T-helper 1 cell treated with Interleukin-12 subunit alpha and Interleukin-12 subunit beta and Interleukin-4 antibody, amounts not matched to agents 30 μg/mL and 1 μg/mL, for 36 hours (primary cell): ENCODE measurements around the gene PCBP4.

Experiments used
- H3K27ac Mint-ChIP-seq: one replicate; pipeline ENCODE4 v1.8.0; 2021; ENCODE audit warnings: mild to moderate bottlenecking, mixed read lengths
- H3K27me3 Mint-ChIP-seq: one replicate; pipeline ENCODE4 v1.8.0; 2021; ENCODE audit warnings: low read depth, mixed read lengths
- H3K36me3 Mint-ChIP-seq: one replicate; pipeline ENCODE4 v1.8.0; 2021; ENCODE audit warnings: low read depth, mixed read lengths
- H3K4me1 Mint-ChIP-seq: one replicate; pipeline ENCODE4 v1.8.0; 2021; ENCODE audit warnings: low read depth, mixed read lengths
- H3K4me3 Mint-ChIP-seq: one replicate; pipeline ENCODE4 v1.8.0; 2021; ENCODE audit warnings: mild to moderate bottlenecking, moderate library complexity, mixed read lengths
- H3K9me3 Mint-ChIP-seq: one replicate; pipeline ENCODE4 v1.8.0; 2021; ENCODE audit warnings: mixed read lengths

The PCBP4 gene

DNA sequence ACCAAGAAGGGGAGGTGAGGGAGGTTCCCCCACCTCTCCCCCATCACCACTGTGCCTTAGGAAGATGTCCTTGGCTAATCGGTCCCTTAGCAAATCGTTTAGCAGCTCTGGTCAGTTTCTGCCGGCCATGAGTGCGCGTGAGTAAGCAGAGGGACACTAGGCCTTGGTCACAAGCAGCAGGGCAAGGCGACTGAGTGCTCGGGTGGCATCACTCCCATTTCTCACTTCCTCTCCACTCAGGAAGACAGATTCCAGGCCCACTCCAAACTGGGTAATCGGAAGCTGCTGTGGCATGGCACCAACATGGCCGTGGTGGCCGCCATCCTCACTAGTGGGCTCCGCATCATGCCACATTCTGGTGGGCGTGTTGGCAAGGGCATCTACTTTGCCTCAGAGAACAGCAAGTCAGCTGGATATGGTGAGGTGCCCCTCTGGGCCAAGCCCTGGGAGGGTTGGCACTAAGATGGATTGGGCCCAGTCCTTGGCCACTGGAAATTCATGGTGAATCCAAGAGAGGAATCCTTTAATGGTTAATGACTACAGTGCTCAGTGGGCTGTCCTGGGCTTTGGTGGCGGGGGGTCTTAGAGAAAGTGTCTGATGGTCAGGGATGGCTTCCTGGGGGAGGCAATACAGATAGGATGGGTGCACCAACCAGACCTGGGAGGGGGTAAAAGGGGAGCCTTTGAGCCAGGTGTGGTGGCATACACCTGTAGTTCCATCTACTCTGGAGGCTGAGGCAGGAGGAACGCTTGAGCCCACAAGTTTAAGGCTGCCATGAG, 21.1 kb downstream of the PCBP4 start:
- H3K4me1 Mint-ChIP-seq = peaks cover 10% of the 10 kb centered on the region
- no peak overlapping the region for H3K27ac Mint-ChIP-seq
- H3K27me3 Mint-ChIP-seq = peaks cover 4% of the 10 kb centered on the region
- no peaks in the 10 kb centered on the region for H3K36me3 Mint-ChIP-seq
- no peak overlapping the region for H3K4me3 Mint-ChIP-seq
- no peaks in the 10 kb centered on the region for H3K9me3 Mint-ChIP-seq

GRCh38 chr3:51945031-51945840, 22.0 kb downstream of the PCBP4 start:
- Mint-ChIP-seq H3K36me3 (peaks cover 3% of the 10 kb centered on the region), H3K27ac (no peak overlapping the region), H3K27me3 (no peaks in the 10 kb centered on the region), H3K4me1 (peaks cover 18% of the 10 kb centered on the region), H3K4me3 (no peak overlapping the region), H3K9me3 (no peaks in the 10 kb centered on the region)

GRCh38 chr3:51944451-51945021, 22.7 kb downstream of the PCBP4 start:
- Mint-ChIP-seq H3K4me3 (no peak overlapping the region), H3K27ac (no peak overlapping the region), H3K36me3 (peaks cover 3% of the 10 kb centered on the region), H3K27me3 (no peaks in the 10 kb centered on the region), H3K4me1 (peaks cover 20% of the 10 kb centered on the region), H3K9me3 (no peaks in the 10 kb centered on the region)

- Mint-ChIP-seq H3K9me3 (no peaks in the 10 kb centered on the region), H3K4me3 (no peak overlapping the region), H3K4me1 (peaks cover 23% of the 10 kb centered on the region), H3K36me3 (peaks cover 3% of the 10 kb centered on the region), H3K27me3 (no peaks in the 10 kb centered on the region), H3K27ac (peak overlapping the region; percentile 20)
Measured at GRCh38 chr3:51943451-51944391, 23.5 kb downstream of the PCBP4 start.

DNA sequence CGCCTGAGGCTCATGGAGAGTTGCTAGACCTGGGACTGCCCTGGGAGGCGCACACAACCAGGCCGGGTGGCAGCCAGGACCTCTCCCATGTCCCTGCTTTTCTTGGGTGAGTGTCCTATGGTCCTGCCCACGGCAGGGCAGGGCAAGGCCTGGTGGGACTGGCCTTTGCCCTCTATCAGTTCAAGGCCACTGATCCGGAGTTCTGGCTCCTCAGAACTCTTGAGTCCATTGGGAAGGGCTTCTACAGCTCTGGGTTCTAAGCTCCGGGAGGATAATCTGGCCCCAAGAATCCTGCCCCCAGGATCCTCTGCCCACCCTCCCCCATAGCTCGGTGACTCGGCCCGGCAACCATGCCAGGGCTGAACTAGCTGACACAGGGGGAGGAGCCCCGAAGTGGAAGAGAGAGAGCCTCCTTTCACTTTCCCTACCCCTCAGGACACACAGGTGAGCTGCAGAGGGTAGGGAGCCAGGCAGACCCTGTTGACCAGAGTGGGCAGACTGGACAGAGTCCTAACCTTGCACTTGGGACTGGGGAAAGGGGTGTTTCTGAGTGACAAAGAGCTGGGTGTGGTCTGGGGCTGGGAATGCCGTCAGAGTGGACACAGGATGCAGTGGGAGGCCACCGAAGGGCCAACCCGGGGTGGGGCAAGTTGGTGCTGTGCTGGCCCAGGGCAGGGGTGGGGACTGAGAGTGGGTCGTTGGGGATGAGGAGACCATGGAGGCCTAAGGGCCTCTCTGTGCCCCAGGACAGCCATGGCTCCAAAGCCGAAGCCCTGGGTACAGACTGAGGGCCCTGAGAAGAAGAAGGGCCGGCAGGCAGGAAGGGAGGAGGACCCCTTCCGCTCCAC, 24.4 kb downstream of the PCBP4 start:
- Mint-ChIP-seq H3K4me3 (peak overlapping the region; percentile 94), H3K9me3 (no peaks in the 10 kb centered on the region), H3K36me3 (peaks cover 5% of the 10 kb centered on the region), H3K27ac (peak overlapping the region; percentile 89), H3K27me3 (no peaks in the 10 kb centered on the region), H3K4me1 (peaks cover 27% of the 10 kb centered on the region)

DNA sequence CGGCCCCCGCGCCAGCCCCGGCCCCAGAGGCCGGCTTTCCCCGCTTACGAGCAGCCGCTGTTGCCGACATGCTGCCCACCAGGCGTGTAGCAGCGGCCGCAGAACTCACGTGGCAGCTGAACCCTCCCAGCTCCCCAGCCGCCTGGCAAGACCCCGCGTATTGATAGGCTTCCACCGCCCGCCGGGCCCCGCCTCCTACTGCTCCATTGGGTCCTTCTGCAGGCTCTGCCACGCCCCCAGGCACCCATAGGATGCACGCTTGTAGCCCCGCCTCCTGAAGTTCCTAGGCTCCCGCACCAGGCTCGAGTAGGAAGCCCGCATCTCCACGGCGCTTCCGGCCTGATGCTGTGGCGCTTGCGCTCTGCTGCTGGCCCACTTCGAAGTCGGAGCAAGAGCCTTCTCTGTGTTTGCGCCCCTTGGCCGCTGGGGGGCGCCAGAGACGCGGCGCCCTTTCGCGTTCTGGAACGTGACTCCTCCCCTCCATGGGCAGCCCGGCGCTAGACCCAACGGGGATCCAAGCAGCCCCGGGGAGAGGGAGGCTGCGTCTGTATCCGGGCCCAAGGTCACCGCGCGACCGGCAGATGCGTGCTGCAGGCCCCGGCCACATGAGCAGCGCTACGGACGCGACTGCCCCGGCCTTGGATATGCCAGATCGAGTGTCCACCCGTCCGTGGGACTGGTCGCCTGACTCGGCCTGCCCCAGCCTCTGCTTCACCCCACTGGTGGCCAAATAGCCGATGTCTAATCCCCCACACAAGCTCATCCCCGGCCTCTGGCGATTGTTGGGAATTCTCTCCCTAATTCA, 25.3 kb downstream of the PCBP4 start, which contains the start of the genes PARP3 and RRP9:
TSS of gene PARP3 (plus strand) at position 566 of the 805 bp plus-strand sequence. CDS start 993 bp downstream, outside the sequence.
TSS of gene RRP9 (minus strand) at position 107 of the 805 bp plus-strand sequence. CDS start at position 70, 37 bp downstream.
- Mint-ChIP-seq H3K4me1 (peaks cover 27% of the 10 kb centered on the region), H3K9me3 (no peaks in the 10 kb centered on the region)

GRCh38 chr3:51941463-51941797, 25.8 kb downstream of the PCBP4 start:
- no peaks in the 10 kb centered on the region for H3K27me3 Mint-ChIP-seq
- H3K4me3 Mint-ChIP-seq = peak overlapping the region; percentile 94
- peak overlapping the region; percentile 67 for H3K27ac Mint-ChIP-seq
- peaks cover 13% of the 10 kb centered on the region for H3K36me3 Mint-ChIP-seq
- H3K4me1 Mint-ChIP-seq = peaks cover 27% of the 10 kb centered on the region
- no peaks in the 10 kb centered on the region for H3K9me3 Mint-ChIP-seq

More for the DNA sequence above, 25.3 kb downstream of the PCBP4 start, which contains the start of the genes PARP3 and RRP9:
- Mint-ChIP-seq H3K4me3 (peak within 1 kb of the TSS; percentile 94), H3K36me3 (peaks cover 8% of the 10 kb centered on the region), H3K27ac (peak within 1 kb of the TSS; percentile 89), H3K27me3 (no peaks in the 10 kb centered on the region)

DNA sequence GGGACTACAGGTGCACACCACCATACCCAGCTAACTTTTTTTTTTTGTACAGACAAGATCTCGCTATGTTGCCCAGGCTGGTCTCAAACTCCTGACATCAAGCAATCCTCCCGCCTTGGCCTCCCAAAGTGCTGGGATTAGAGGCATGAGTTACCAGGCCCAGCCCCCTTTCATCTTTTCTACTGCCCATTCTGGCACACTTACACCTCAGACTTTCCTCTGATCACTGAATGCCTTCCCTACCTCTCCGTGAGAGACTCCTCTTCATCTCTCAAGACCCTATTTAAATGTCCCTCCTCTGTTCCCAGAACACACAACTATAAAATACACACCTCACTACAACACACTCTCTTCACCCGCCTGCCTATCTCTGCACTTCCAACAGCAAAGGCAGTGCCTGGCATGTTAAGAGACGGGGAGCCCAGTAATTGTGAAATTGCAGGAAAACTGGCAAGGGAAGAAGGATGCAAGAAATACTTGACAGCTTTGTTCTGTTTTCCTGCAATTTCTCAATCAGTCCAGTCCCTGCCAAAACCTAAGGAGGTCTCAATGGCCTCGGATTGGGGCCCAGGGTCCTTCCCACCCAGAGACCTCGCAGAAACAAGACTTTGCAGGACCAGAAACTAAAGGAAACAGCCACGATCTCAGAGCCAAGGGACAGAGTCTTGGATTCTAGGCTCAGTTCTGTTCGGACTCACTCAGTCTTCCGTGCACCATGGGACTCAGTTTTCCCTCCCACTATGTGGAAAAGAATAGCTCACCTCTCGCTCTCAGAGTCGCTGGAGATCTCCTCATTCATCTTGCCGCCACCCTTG, 26.4 kb downstream of the PCBP4 start:
- Mint-ChIP-seq H3K27ac (peak overlapping the region; percentile 67), H3K36me3 (peaks cover 13% of the 10 kb centered on the region), H3K4me3 (peak overlapping the region; percentile 94), H3K27me3 (no peaks in the 10 kb centered on the region), H3K9me3 (no peaks in the 10 kb centered on the region), H3K4me1 (peaks cover 27% of the 10 kb centered on the region)

GRCh38 chr3:51938780-51939425, 28.4 kb downstream of the PCBP4 start:
- Mint-ChIP-seq H3K27ac (no peak overlapping the region), H3K36me3 (peaks cover 13% of the 10 kb centered on the region), H3K4me3 (peak overlapping the region; percentile 8), H3K27me3 (no peaks in the 10 kb centered on the region), H3K9me3 (no peaks in the 10 kb centered on the region), H3K4me1 (peaks cover 27% of the 10 kb centered on the region)

DNA sequence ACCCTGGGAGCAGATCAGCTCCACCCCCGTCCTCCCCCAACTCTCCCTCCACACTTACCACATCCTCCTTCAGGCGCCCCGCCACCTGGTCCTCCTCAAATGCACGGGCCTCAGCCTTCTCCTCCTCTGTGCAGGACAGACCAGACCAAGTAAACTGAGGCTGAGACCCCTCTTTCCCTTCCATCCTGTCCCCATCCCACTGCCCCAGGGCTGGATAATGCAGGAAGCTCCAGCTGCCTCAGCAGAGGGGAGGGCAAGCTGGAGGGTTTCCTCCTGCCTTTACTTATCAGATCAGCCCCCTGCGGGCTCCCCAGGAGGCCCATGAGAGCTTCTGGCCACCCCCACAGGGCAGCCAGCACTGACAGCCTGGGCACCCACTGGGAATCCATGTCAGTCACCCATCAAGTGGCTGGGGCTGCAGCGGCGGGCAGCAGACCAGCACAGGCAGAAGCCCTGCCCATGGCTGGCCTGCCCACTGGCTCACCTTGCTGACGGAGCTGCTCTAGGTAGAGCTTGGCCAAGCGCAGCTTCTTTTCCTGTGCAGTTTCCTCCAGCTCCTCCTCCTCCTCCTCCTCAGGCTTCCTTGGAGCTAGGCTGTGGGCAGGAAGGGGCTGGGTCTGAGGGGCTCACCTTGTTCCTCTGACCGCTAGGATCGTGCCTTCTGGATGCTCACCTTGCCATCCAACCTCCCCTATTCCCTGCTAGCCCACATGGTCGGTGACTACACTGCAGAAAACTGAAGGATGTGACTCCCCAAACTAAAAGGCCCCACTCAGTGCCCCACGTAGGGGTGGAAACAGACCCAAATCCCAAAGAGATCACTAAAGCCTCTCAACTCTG, 29.4 kb downstream of the PCBP4 start:
- H3K36me3 Mint-ChIP-seq = peaks cover 14% of the 10 kb centered on the region
- no peaks in the 10 kb centered on the region for H3K27me3 Mint-ChIP-seq
- H3K4me1 Mint-ChIP-seq = peaks cover 24% of the 10 kb centered on the region
- H3K4me3 Mint-ChIP-seq = no peak overlapping the region
- H3K27ac Mint-ChIP-seq = no peak overlapping the region
- H3K9me3 Mint-ChIP-seq = no peaks in the 10 kb centered on the region

DNA sequence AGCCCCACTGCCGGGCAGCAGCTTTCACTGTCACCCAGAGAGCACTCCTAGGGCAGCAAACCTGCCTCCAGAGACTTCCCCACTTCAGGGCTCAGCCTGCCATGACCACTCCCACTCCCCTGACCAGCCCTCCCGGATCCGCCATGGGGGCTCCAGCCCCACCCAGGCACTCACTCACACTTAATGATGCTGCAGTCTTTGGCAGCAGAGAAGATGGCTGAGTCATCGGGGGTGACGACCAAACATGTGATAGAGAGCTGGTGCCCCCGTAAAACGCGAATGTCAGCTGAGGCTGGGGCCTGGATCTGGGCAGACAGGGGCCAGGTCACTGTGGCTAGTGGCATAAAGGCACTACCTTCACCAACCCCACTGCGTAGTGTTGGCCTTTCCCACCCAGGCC, 30.2 kb downstream of the PCBP4 start:
- H3K27ac Mint-ChIP-seq = no peak overlapping the region
- no peaks in the 10 kb centered on the region for H3K27me3 Mint-ChIP-seq
- H3K9me3 Mint-ChIP-seq = no peaks in the 10 kb centered on the region
- peaks cover 14% of the 10 kb centered on the region for H3K36me3 Mint-ChIP-seq
- H3K4me1 Mint-ChIP-seq = peaks cover 19% of the 10 kb centered on the region
- H3K4me3 Mint-ChIP-seq = no peak overlapping the region
